HL-60 (cell line): ENCODE results near the gene CHRDL2.

ENCODE experiments used
- DNase-seq, 2 experiments: peaks; one replicate each; pipeline ENCODE4 v3.0.0-alpha.2; 2010 to 2020; ENCODE audit warnings: low read depth in 1 of 2, low spot score in 1 of 2
- H3K27ac ChIP-seq: fragments of 250-450 bp; sonication (Bioruptor Pico); replicated peaks from 2 replicates; pipeline ENCODE4 v1.5.1; 2020; ENCODE audit warnings: mild to moderate bottlenecking, moderate library complexity
- H3K27me3 ChIP-seq: fragments of 250-450 bp; sonication (Bioruptor Pico); 2 replicates; pipeline ENCODE4 v1.5.1; 2021; ENCODE audit warnings: mild to moderate bottlenecking, moderate library complexity; ENCODE audit not compliant: insufficient read depth, poor library complexity, severe bottlenecking
- H3K4me3 ChIP-seq: replicated peaks from 2 replicates; pipeline ENCODE4 v1.5.1; 2011; ENCODE audit warnings: mild to moderate bottlenecking, control low read depth, low read length; ENCODE audit not compliant: insufficient read depth
- CTCF ChIP-seq: IDR thresholded peaks from one replicate; pipeline ENCODE4 v1.5.1; 2011; ENCODE audit warnings: low read length, control low read depth, inconsistent platforms; ENCODE audit not compliant: insufficient read depth
- GABPA ChIP-seq: IDR thresholded peaks from 2 replicates; pipeline ENCODE4 v1.6.1; 2012; ENCODE audit warnings: low read depth
- POLR2AphosphoS5 ChIP-seq: IDR thresholded peaks from 2 replicates; pipeline ENCODE4 v1.6.1; 2012; ENCODE audit warnings: low read depth
- REST ChIP-seq: IDR thresholded peaks from 2 replicates; pipeline ENCODE4 v1.6.1; 2012; ENCODE audit warnings: low read depth; ENCODE audit not compliant: insufficient replicate concordance
- SPI1 ChIP-seq: IDR thresholded peaks from 2 replicates; pipeline ENCODE4 v1.6.1; 2012; ENCODE audit warnings: low read depth, mild to moderate bottlenecking, borderline replicate concordance

CHRDL2 gene

GRCh38 chr11:74719011-74719410 is 12.2 kb downstream of the CHRDL2 start:
- TF ChIP-seq SPI1 (no peak), GABPA (no peak), REST (no peak), CTCF (no peak), POLR2AphosphoS5 (no peak)
- H3K27me3 ChIP-seq, result no peaks in the 10 kb centered on the region

GRCh38 chr11:74717221-74717969 is 13.8 kb downstream of the CHRDL2 start:
- Histone ChIP-seq H3K27me3 (no peaks in the 10 kb centered on the region), H3K4me3 (no peak overlapping the region), H3K27ac (no peak overlapping the region)
- TF ChIP-seq GABPA (no peak), POLR2AphosphoS5 (no peak), CTCF (no peak), REST (no peak), SPI1 (no peak)
- DNase-seq, result no peak

More at GRCh38 chr11:74719011-74719410, 12.2 kb downstream of the CHRDL2 start:
- Histone ChIP-seq H3K27ac (no peak overlapping the region), H3K4me3 (no peak overlapping the region)
- no peak for DNase-seq

- no peak for DNase-seq
Observed at GRCh38 chr11:74714904-74715303, 16.3 kb downstream of the CHRDL2 start.

More at GRCh38 chr11:74714904-74715303, 16.3 kb downstream of the CHRDL2 start:
- Histone ChIP-seq H3K4me3 (no peak overlapping the region), H3K27me3 (no peaks in the 10 kb centered on the region), H3K27ac (no peak overlapping the region)
- TF ChIP-seq GABPA (no peak), REST (no peak), CTCF (no peak), POLR2AphosphoS5 (no peak), SPI1 (no peak)
